AG09319 (cell line): Measurements from ENCODE around the gene E2F1.

Source experiments
- DNase-seq: peaks from one replicate; pipeline ENCODE4 v3.0.0-alpha.2; 2010; ENCODE audit warnings: low read depth; ENCODE audit errors: extremely low read depth
- CTCF ChIP-seq: IDR thresholded peaks from 2 replicates; pipeline ENCODE4 v1.5.1; 2011; ENCODE audit warnings: low read depth, mild to moderate bottlenecking, inconsistent platforms, low read length, moderate library complexity

E2F1 gene

DNA sequence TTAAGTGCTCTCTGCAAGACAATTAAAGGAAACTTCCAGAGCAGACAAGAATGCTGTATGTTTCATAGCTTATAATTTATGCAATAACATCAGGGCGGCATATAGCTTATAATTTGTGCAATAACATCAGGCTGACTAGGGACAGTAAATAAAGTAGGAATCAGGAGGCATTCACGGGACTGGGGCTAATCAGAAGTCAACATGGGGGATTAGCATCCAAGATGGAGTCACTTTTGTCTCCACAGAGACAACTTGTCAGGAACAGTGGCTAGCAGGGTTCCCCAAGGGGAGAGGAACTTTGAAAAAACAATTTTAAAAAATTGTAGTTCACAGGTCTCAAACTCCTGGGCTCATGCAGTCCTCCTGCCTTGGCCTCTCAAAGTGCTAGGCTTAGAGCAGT, 42.3 kb upstream of the E2F1 start:
- no peak for TF ChIP-seq CTCF

GRCh38 chr20:33727806-33728205, 41.6 kb upstream of the E2F1 start:
- no peak for DNase-seq
- no peak for TF ChIP-seq CTCF

More for the DNA sequence above, 42.3 kb upstream of the E2F1 start:
- DNase-seq: no peak

GRCh38 chr20:33727115-33727479, 40.9 kb upstream of the E2F1 start:
- TF ChIP-seq CTCF: no peak
- no peak for DNase-seq

- TF ChIP-seq CTCF: no peak
- DNase-seq: no peak
Observed at GRCh38 chr20:33725607-33726264, 39.6 kb upstream of the E2F1 start.

DNA sequence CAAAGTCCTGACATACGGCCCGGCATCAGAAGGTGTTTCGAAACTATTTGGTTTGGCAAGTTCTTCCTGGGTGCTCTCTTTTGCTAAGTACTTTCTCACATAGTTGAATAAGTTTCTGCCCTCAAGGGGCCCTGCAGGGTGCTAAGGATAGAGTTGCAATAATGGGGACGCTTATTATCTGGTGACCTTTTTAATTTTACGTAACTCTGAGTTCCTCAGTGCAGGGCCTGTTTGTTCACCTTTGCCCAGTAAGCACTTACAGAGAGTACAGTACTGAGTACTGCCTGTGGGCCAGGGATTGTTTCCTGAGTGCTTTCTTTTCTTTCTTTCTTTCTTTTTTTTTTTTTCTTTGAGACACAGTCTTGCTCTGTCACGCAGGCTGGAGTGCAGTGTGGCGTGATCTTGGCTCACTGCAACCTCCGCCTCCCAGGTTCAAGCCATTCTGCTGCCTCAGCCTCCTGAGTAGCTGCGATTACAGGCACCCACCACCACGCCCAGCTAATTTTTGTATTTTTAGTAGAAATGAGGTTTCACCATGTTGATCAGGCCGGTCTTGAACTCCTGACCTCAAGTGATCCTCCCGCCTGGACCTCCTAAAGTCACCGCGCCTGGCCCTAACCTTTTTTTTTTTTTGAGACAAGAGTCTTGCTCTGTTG, 38.4 kb upstream of the E2F1 start:
- no peak for TF ChIP-seq CTCF
- DNase-seq: no peak

- DNase-seq: no peak
- TF ChIP-seq CTCF: no peak
Observed at GRCh38 chr20:33721391-33722140, 35.4 kb upstream of the E2F1 start.
